Breast epithelium (tissue), 3 donors: ENCODE measurements around the gene PCBP3.

Experiments used
- CTCF ChIP-seq, 3 donors: fragments of 450-650 bp; IDR thresholded peaks; one replicate each; pipeline ENCODE4 v1.5.1; 2016 to 2017; ENCODE audit warnings: antibody characterized with exemption in 3 of 3, mild to moderate bottlenecking in 3 of 3, moderate library complexity in 3 of 3
- POLR2A ChIP-seq: fragments of 450-650 bp; IDR thresholded peaks from one replicate; pipeline ENCODE4 v1.6.1; 2016; ENCODE audit warnings: antibody characterized with exemption, mild to moderate bottlenecking, moderate library complexity

GRCh38 chr21:45843426-45843825 is 199.9 kb downstream of the PCBP3 start:
- TF ChIP-seq CTCF (IDR thresholded peaks at IDR 0.05), result no peak
- no peak for TF ChIP-seq POLR2A
